OCI-LY7 (cell line): ENCODE results near the gene ZSCAN4. TPM values are rescaled to one million over a fixed set of nuclear protein-coding genes. Genes with fewer than 3 reads are reported as not detected.

Experiments
- BruUV-seq: library from RNA; stranded (reverse); fragments of 400-500 nt; replicated peaks from 2 replicates; lab custom pipeline; 2021; lab: Mats Ljungman, UMichigan
- CTCF ChIA-PET: fragments of 300-600 bp; sonication (Branson Sonifier 250); formaldehyde crosslinking; loops from one replicate; lab custom pipeline; 2022; ENCODE audit warnings: antibody characterized with exemption; ENCODE audit not compliant: unreplicated experiment; lab: Charles Lee
- POLR2A ChIA-PET: fragments of 300-600 bp; sonication (Branson Sonifier 250); formaldehyde crosslinking; loops from one replicate; lab custom pipeline; 2022; ENCODE audit warnings: antibody characterized with exemption; lab: Charles Lee
- DNase-seq: peaks from one replicate; pipeline ENCODE4 v3.0.0-alpha.2; 2015; ENCODE audit warnings: low spot score
- H2AFZ ChIP-seq: fragments of 200-600 bp; sonication (generic), shearing (Covaris generic); 2 replicates; pipeline ENCODE4 v1.6.1; 2014; ENCODE audit warnings: mild to moderate bottlenecking, antibody characterized with exemption, low read length, moderate library complexity
- H3K27ac ChIP-seq: fragments of 200-600 bp; sonication (generic); 2 replicates; pipeline ENCODE4 v1.5.1; 2014; ENCODE audit warnings: mixed run types, low read depth, mild to moderate bottlenecking, moderate library complexity, low read length, inconsistent platforms; ENCODE audit not compliant: poor library complexity, severe bottlenecking
- H3K36me3 ChIP-seq: fragments of 200-600 bp; sonication (generic); 2 replicates; pipeline ENCODE4 v1.6.1; 2014; ENCODE audit warnings: mild to moderate bottlenecking, antibody characterized with exemption, low read length, moderate library complexity, mixed read lengths; ENCODE audit not compliant: insufficient read depth
- H3K4me1 ChIP-seq: fragments of 200-600 bp; sonication (generic); 2 replicates; pipeline ENCODE4 v1.5.1; 2014; ENCODE audit warnings: mild to moderate bottlenecking, low read length; ENCODE audit not compliant: insufficient read depth, poor library complexity, severe bottlenecking
- H3K4me2 ChIP-seq: fragments of 200-600 bp; sonication (generic); 2 replicates; pipeline ENCODE4 v1.6.1; 2014; ENCODE audit warnings: mild to moderate bottlenecking, low read length
- H3K4me3 ChIP-seq: fragments of 200-600 bp; sonication (generic); 2 replicates; pipeline ENCODE4 v1.5.1; 2014; ENCODE audit warnings: mild to moderate bottlenecking, low read depth, low read length; ENCODE audit not compliant: poor library complexity, severe bottlenecking
- H3K79me2 ChIP-seq: fragments of 200-600 bp; sonication (generic); 2 replicates; pipeline ENCODE4 v1.6.1; 2016; ENCODE audit warnings: low read depth, mild to moderate bottlenecking, low read length, moderate library complexity, mixed read lengths; ENCODE audit not compliant: insufficient read depth
- H3K9me2 ChIP-seq: fragments of 200-600 bp; sonication (generic); 2 replicates; pipeline ENCODE4 v1.6.1; 2016; ENCODE audit warnings: mild to moderate bottlenecking, low read length, mixed read lengths; ENCODE audit not compliant: insufficient read depth
- H3K9me3 ChIP-seq: fragments of 200-600 bp; sonication (generic); 2 replicates; pipeline ENCODE4 v1.6.1; 2014; ENCODE audit warnings: mild to moderate bottlenecking, mixed run types, low read length, mixed read lengths
- H4K20me1 ChIP-seq: fragments of 200-600 bp; sonication (generic); 2 replicates; pipeline ENCODE4 v1.6.1; 2014; ENCODE audit warnings: mild to moderate bottlenecking, antibody characterized with exemption, low read length, moderate library complexity, mixed read lengths; ENCODE audit not compliant: insufficient read depth
- CTCF ChIP-seq: fragments of 200-600 bp; sonication (generic); conservative IDR thresholded peaks from 2 replicates; pipeline ENCODE4 v1.5.1; 2014; ENCODE audit warnings: mild to moderate bottlenecking, antibody characterized with exemption, low read length, moderate library complexity, mixed read lengths
- EZH2phosphoT487 ChIP-seq: fragments of 200-600 bp; sonication (generic); IDR thresholded peaks from 2 replicates; pipeline ENCODE4 v1.6.1; 2018; ENCODE audit warnings: low read depth, borderline replicate concordance, mild to moderate bottlenecking, mixed run types, antibody characterized with exemption, low read length, moderate library complexity, mixed read lengths
- intact Hi-C: fragments of 100-400 bp; cut with micrococcal nuclease; formaldehyde crosslinking; loops from one replicate; pipeline ENCODE4 v1.10.0; 2022; ENCODE audit not compliant: unreplicated experiment
- total RNA-seq, 2 experiments: library from RNA; depleted of rRNA in 1 of 2; stranded (reverse); fragments of >200 nt in 1 of 2; shearing (Covaris generic) in 1 of 2; gene quantifications; 2 replicates each; pipeline ENCODE4 v1.2.3, GENCODE V29; 2014 to 2022

Gene ZSCAN4
- total RNA-seq, 2 experiments from 2014 or later, result not detected

GRCh38 chr19:57672466-57672865 lies 3.7 kb downstream of the ZSCAN4 start:
- Histone ChIP-seq H3K4me2 (no peak overlapping the region), H2AFZ (no peak overlapping the region), H3K36me3 (no peaks in the 10 kb centered on the region), H3K79me2 (no peaks in the 10 kb centered on the region), H3K9me2 (no peaks in the 10 kb centered on the region), H3K27ac (no peak overlapping the region), H3K4me1 (no peaks in the 10 kb centered on the region), H3K9me3 (0 out of 2 replicates have a peak, but pooled peaks cover 5% of the 10 kb centered on the region), H4K20me1 (no peaks in the 10 kb centered on the region), H3K4me3 (no peak overlapping the region)
- ChIA-PET POLR2A (interaction anchor here (0.6 kb wide), 1 partner anchor 305 kb away, joined by 4 read pairs; no protein-coding TSS in a partner anchor), CTCF (no interaction called here)
- intact Hi-C loops, result no loop called here
- DNase-seq, result no peak
- no peak for TF ChIP-seq EZH2phosphoT487
- no peak for TF ChIP-seq CTCF
- BruUV-seq, result no TSS peak

DNA sequence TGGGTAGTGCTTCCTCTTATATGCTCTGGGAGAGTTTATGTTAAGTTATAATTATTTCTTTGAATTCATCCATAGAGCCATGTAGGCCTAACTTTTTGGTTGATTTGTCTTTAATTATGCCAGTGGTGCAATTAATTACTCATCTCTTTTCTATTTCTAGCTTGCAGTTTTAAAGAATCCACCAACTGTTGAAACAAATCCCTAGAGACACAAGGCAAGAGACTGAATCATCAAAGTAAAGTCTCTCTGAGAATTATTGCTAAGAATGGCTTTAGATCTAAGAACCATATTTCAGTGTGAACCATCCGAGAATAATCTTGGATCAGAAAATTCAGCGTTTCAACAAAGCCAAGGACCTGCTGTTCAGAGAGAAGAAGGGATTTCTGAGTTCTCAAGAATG lies 7.1 kb downstream of the ZSCAN4 start:
- ChIA-PET POLR2A (no interaction called here), CTCF (no interaction called here)
- H2AFZ ChIP-seq, result no peak overlapping the region
- no TSS peak for BruUV-seq
- no peak overlapping the region for H3K27ac ChIP-seq
- H3K9me3 ChIP-seq, result 0 out of 2 replicates have a peak, but pooled peaks cover 5% of the 10 kb centered on the region
- no peak for DNase-seq
- H3K9me2 ChIP-seq, result no peaks in the 10 kb centered on the region
- no peaks in the 10 kb centered on the region for H3K36me3 ChIP-seq
- no peaks in the 10 kb centered on the region for H4K20me1 ChIP-seq
- intact Hi-C loops, result no loop called here
- no peaks in the 10 kb centered on the region for H3K4me1 ChIP-seq
- no peak overlapping the region for H3K4me2 ChIP-seq
- TF ChIP-seq CTCF (no peak), EZH2phosphoT487 (no peak)
- H3K4me3 ChIP-seq, result no peak overlapping the region
- no peaks in the 10 kb centered on the region for H3K79me2 ChIP-seq

DNA sequence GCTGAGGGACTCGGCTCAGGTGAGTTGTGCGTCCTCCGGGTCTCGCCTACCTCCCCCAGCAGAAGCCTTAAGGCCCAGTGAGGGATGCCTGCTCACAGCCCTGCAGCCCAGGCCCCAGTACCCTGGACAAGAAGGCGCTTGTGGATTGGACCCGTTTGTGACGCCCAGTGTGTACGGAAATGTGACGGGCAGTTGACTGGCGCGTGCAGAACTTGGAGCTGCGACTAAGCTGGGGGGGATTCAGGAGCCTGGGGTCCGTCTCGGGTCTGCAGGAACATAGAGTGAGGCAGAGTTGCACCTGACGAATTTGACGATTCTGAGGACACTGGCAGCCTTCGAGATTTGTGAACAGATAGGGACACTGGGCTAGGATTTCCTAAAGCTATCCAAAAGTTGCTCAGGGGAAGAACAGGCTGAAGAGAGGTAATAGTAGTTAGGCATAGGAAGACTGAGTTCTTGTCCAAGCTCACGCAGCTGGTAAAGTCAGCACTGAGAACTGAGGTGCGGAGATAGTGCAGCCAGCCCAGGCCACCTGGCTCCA lies 13.6 kb downstream of the ZSCAN4 start:
- no peak overlapping the region for H3K27ac ChIP-seq
- H4K20me1 ChIP-seq, result peaks cover 4% of the 10 kb centered on the region; the same call in 1 of the 2 replicates
- DNase-seq, result no peak
- ChIA-PET POLR2A (interaction anchor here (0.6 kb wide), 1 partner anchor 91 kb away, joined by 3 read pairs; no protein-coding TSS in a partner anchor), CTCF (interaction anchor here (0.5 kb wide), 1 partner anchor 36 kb away, joined by 3 read pairs; no protein-coding TSS in a partner anchor)
- BruUV-seq, result TSS peak; percentile 52
- H3K9me3 ChIP-seq, result peaks cover 33% of the 10 kb centered on the region
- H3K9me2 ChIP-seq, result no peaks in the 10 kb centered on the region
- peak overlapping the region; percentile 95 for H3K4me3 ChIP-seq
- peaks cover 15% of the 10 kb centered on the region for H3K4me1 ChIP-seq
- intact Hi-C loops, result no loop called here
- H2AFZ ChIP-seq, result peak overlapping the region; percentile 63
- H3K4me2 ChIP-seq, result peak overlapping the region; percentile 97
- peaks cover 50% of the 10 kb centered on the region for H3K79me2 ChIP-seq
- TF ChIP-seq CTCF, result no peak
- TF ChIP-seq EZH2phosphoT487, result no peak
- peaks cover 46% of the 10 kb centered on the region for H3K36me3 ChIP-seq
